Measurements from ENCODE around the gene TSC22D3.

DNA sequence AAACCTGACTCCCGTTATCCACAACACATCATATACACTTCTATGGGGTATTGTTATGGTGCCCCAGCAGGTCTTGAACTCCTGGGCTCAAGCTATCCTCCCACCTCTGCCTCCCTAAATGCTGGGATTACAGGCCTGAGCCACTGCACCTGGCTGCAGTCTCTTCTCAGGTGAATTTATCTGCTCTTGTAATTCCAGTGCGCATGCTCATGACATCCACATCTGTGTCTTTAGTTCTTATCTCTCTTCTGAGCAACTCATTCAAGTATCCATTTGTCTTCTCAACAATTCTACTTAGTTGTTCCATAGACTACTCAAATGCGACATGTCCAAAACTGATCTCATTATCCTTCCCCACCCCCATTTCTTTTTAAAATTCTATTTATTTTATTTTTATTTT, 29.6 kb upstream of the TSC22D3 start:
- TF ChIP-seq, protein P1, sequence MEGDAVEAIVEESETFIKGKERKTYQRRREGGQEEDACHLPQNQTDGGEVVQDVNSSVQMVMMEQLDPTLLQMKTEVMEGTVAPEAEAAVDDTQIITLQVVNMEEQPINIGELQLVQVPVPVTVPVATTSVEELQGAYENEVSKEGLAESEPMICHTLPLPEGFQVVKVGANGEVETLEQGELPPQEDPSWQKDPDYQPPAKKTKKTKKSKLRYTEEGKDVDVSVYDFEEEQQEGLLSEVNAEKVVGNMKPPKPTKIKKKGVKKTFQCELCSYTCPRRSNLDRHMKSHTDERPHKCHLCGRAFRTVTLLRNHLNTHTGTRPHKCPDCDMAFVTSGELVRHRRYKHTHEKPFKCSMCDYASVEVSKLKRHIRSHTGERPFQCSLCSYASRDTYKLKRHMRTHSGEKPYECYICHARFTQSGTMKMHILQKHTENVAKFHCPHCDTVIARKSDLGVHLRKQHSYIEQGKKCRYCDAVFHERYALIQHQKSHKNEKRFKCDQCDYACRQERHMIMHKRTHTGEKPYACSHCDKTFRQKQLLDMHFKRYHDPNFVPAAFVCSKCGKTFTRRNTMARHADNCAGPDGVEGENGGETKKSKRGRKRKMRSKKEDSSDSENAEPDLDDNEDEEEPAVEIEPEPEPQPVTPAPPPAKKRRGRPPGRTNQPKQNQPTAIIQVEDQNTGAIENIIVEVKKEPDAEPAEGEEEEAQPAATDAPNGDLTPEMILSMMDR (IDR thresholded peaks at IDR 0.05): no peak
- no peak for TF ChIP-seq EP300 (IDR thresholded peaks at IDR 0.05)
- no peak for TF ChIP-seq POLR2A (IDR thresholded peaks at IDR 0.05)

Measured in stomach (tissue), 4 donors.